DND-41 (cell line): ENCODE measurements around the gene FTL.

Experiments used
- EZH2 ChIP-seq: IDR thresholded peaks from 3 replicates; pipeline ENCODE4 v1.6.1; 2012; ENCODE audit warnings: borderline replicate concordance, low read depth, mild to moderate bottlenecking, moderate library complexity, low read length, inconsistent platforms; ENCODE audit not compliant: severe bottlenecking
- TF ChIP-seq, protein P1 (sequence below): IDR thresholded peaks from 2 replicates; pipeline ENCODE4 v1.5.1; 2012; ENCODE audit warnings: borderline replicate concordance, low read length, moderate library complexity, mild to moderate bottlenecking; ENCODE audit not compliant: poor library complexity, severe bottlenecking; ENCODE audit errors: extremely low read depth

DNA sequence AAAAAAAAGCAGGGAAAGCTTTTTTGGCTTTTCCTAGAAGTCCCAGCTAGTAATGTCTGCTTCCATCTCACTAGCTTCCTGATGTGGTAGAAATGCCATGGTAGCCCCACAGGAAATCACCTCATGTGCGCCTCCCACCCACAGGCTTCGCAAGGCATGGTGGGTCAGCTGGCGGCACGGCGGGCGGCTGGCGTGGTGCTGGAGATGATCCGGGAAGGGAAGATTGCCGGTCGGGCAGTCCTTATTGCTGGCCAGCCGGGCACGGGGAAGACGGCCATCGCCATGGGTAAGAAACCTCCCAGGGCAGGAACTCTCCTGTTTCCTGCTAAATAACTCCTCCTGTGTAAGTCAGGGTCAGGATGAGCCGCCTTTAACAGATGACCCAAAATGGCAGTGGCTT is 39.0 kb downstream of the FTL start:
- TF ChIP-seq, protein P1, sequence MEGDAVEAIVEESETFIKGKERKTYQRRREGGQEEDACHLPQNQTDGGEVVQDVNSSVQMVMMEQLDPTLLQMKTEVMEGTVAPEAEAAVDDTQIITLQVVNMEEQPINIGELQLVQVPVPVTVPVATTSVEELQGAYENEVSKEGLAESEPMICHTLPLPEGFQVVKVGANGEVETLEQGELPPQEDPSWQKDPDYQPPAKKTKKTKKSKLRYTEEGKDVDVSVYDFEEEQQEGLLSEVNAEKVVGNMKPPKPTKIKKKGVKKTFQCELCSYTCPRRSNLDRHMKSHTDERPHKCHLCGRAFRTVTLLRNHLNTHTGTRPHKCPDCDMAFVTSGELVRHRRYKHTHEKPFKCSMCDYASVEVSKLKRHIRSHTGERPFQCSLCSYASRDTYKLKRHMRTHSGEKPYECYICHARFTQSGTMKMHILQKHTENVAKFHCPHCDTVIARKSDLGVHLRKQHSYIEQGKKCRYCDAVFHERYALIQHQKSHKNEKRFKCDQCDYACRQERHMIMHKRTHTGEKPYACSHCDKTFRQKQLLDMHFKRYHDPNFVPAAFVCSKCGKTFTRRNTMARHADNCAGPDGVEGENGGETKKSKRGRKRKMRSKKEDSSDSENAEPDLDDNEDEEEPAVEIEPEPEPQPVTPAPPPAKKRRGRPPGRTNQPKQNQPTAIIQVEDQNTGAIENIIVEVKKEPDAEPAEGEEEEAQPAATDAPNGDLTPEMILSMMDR, result no peak
- no peak for TF ChIP-seq EZH2
